Fibroblast of mammary gland (primary cell): ENCODE data around the gene IL2RG.

Experiments
- DNase-seq: peaks from one replicate; pipeline ENCODE4 v3.0.0-alpha.2; 2010; ENCODE audit warnings: low read depth
- H3K4me3 ChIP-seq: 2 replicates; pipeline ENCODE4 v1.5.1; 2011; ENCODE audit warnings: low read depth, mild to moderate bottlenecking, low read length, moderate library complexity; ENCODE audit not compliant: control insufficient read depth
- TF ChIP-seq, protein P1 (sequence below): conservative IDR thresholded peaks from 2 replicates; pipeline ENCODE4 v1.5.1; 2011; ENCODE audit warnings: low read depth, low read length, inconsistent platforms; ENCODE audit not compliant: control insufficient read depth, insufficient read depth

IL2RG gene

DNA sequence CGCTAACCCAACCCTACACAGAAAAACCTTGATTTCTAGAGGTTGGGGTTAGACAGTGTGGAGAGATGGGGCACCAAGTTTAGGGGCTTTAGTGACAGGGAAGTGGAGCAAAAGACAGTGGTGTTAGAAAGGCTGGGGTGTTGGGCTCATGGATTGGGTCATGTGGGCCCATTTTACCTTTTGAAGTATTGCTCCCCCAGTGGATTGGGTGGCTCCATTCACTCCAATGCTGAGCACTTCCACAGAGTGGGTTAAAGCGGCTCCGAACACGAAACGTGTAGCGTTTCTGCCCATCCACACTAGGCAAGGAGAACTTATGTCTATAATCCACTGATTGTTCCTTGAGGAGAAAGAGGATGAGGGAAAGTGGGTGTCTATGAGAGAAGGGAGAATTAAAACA, 2.3 kb downstream of the IL2RG start:
- no peak for DNase-seq
- TF ChIP-seq, protein P1, sequence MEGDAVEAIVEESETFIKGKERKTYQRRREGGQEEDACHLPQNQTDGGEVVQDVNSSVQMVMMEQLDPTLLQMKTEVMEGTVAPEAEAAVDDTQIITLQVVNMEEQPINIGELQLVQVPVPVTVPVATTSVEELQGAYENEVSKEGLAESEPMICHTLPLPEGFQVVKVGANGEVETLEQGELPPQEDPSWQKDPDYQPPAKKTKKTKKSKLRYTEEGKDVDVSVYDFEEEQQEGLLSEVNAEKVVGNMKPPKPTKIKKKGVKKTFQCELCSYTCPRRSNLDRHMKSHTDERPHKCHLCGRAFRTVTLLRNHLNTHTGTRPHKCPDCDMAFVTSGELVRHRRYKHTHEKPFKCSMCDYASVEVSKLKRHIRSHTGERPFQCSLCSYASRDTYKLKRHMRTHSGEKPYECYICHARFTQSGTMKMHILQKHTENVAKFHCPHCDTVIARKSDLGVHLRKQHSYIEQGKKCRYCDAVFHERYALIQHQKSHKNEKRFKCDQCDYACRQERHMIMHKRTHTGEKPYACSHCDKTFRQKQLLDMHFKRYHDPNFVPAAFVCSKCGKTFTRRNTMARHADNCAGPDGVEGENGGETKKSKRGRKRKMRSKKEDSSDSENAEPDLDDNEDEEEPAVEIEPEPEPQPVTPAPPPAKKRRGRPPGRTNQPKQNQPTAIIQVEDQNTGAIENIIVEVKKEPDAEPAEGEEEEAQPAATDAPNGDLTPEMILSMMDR: no peak
- H3K4me3 ChIP-seq: no peak overlapping the region

DNA sequence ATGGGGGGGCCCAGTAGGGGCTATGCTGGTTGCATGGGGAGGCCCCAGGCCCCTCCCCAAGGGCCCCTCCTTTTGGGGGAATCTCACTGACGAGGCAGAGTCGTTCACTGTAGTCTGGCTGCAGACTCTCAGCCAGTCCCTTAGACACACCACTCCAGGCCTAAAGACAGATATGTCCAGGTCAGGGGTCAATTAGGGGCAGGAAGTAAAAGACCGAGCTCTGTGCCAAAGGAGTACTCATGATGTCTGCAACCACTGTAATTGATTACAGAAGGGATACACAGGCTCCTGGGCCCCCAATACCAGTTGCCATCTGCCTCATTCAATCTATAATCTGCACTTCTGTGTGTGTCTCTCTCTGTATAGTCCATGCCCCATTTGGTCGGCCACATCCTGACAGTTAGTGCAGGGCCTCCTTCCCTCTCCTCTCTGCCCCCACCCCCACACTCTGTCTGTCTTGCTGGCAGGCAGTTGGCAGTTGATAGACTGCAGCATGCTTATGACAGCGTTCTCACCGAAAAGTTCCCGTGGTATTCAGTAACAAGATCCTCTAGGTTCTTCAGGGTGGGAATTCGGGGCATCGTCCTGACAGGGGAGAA, 3.5 kb downstream of the IL2RG start:
- DNase-seq: no peak
- no peak overlapping the region for H3K4me3 ChIP-seq
- TF ChIP-seq, protein P1: no peak

DNA sequence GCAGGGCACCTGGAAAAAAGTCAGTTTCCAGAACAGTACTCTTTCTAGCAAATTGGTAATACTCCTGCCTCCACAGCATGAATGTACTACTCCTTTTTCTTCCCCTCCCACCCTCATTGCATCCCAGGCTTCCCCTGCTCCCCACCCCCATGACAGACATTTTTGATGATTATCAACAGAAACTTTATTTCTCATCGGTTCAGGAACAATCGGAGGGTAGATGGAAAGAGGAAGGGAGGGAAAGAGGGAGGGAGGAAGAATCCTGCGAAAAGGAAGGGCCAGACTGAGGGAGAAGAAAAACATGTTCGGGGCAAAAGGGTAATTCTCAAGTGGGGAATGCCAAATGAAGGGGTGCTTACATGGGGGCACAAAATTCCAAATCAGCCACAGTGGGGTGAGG, 4.1 kb downstream of the IL2RG start:
- TF ChIP-seq, protein P1: no peak
- no peak for DNase-seq
- no peak overlapping the region for H3K4me3 ChIP-seq

DNA sequence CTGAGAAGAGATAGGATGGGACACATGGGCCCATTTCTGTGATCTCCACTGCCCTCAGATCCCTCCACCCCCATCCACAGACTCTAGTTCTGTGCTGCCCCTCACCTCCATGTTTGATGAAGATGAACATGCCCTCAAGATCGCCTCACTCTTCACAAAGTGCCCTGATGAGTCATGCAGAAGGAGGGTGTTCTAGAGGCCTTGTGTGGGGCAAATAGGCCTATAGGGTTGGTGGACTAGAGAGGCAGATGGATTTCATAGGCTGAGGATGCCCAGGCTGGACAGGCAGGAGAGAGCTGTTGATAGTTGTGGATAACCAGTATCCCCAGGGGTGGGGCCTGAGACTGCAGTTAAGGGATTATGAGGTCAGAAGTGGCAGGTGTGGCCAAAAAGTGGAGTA, 5.0 kb downstream of the IL2RG start, which contains the start of gene CXorf65:
Gene CXorf65 (minus strand): TSS at position 314 of the 400 bp plus-strand sequence. CDS start 184 bp downstream, at position 130.
- TF ChIP-seq, protein P1: no peak
- no peak within 1 kb of the TSS for H3K4me3 ChIP-seq
- peak; percentile 10 for DNase-seq

DNA sequence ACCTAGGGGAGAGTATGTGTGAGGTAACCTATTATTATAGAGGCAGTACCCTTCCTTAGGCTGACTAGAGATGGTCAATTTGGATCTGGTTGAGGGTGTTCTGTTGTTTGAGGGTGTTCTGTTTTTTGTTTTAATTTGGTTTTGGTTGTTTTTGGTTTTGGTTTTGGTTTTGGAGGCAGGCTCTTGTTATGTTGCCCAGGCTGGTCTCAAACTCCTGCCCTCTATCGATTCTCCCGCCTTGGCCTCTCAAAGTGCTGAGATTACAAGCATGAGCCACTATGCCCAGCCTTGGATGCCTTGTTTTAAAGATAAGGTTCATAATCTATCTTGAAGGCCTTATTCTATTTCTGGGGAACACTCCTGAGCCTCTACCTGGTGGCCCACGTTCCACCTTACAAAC, 5.7 kb downstream of the IL2RG start:
- TF ChIP-seq, protein P1: no peak
- no peak for DNase-seq
- no peak overlapping the region for H3K4me3 ChIP-seq

DNA sequence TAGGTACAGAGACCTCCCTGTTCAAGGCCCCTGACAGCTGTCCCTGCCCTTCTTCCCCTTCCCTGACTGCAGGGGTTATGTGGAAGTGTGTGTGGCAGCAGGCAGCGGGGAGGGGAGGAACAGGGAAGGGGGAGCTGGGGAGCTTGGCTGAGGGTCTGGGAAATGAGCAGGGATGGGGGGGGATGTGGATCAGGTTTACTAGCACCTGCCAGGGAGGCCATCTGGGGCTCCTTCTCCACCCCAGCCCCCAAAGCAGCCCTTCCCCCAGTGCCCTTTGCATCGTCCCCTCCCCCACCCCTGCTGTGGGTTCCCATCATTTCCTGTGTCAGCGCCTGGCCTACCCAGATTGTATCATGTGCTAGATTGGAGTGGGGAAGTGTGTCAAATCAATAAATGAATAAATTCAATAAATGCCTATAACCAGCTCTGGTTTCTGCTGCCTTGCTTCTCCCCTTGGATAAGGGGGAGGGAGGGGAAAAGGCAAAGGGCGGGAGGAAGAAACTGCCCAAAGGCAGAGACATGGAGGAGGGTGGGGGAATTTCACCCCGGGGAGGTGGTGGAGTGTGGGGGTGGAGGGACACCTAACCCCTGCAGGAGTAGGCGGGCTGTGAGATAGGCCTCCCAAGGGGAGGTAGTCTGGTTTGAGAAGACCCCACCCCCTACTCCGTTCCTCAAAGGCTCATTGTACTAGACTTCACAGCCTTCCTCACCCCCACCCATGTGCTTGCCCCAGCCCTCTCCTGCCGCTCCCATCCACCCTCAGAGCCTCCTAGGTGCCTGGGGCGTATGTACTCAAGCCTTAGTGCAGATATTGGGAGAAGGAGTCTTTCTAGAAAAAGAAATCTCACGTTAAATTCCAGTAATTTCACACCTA, 8.0 kb downstream of the IL2RG start:
- DNase-seq: no peak

More for the DNA sequence above, 8.0 kb downstream of the IL2RG start:
- H3K4me3 ChIP-seq: no peak overlapping the region
- TF ChIP-seq, protein P1: no peak
